Heart left ventricle (tissue), 16 donors: ENCODE results near the gene ZNF521. TPM values are rescaled to one million over a fixed set of nuclear protein-coding genes. Genes with fewer than 3 reads are reported as not detected.

Experiments used
- ATAC-seq, 4 donors: fragments of 200-7000 bp; cut with Tn5 transposase; one replicate each; pipeline ENCODE4 v1.9.1; 2020 to 2022; ENCODE audit warnings: moderate library complexity in 4 of 4, mild to moderate bottlenecking in 3 of 4, moderate number of reproducible peaks in 1 of 4
- DNase-seq, 5 donors: peaks; one replicate each; pipeline ENCODE4 v3.0.0-alpha.2; 2020
- H3K27ac ChIP-seq, 12 donors: fragments of 200-600 bp; sonication (generic) in 4 of 12; one replicate each; pipeline versions ENCODE4 v1.5.0 to v1.8.0; 2016 to 2022; ENCODE audit warnings: mild to moderate bottlenecking in 2 of 12
- H3K27me3 ChIP-seq, 9 donors: fragments of 200-600 bp; sonication (generic) in 2 of 9; one replicate each; pipeline versions ENCODE4 v1.5.1 to v1.8.0; 2016 to 2022; ENCODE audit warnings: mild to moderate bottlenecking in 3 of 9
- H3K36me3 ChIP-seq, 9 donors: fragments of 200-600 bp; sonication (generic) in 2 of 9; one replicate each; pipeline versions ENCODE4 v1.5.0 to v1.8.0; 2018 to 2022; ENCODE audit warnings: mild to moderate bottlenecking in 2 of 9
- H3K4me1 ChIP-seq, 12 donors: fragments of 200-600 bp; sonication (generic) in 4 of 12; one replicate each; pipeline versions ENCODE4 v1.5.0 to v1.8.0; 2016 to 2022; ENCODE audit warnings: mild to moderate bottlenecking in 3 of 12
- H3K4me3 ChIP-seq, 12 donors: fragments of 200-600 bp; sonication (generic) in 4 of 12; one replicate each; pipeline versions ENCODE4 v1.5.0 to v1.8.0; 2017 to 2022; ENCODE audit warnings: mild to moderate bottlenecking in 9 of 12, moderate library complexity in 4 of 12
- H3K9me3 ChIP-seq, 12 donors: fragments of 200-600 bp; sonication (generic) in 4 of 12; one replicate each; pipeline versions ENCODE4 v1.5.0 to v1.8.0; 2016 to 2022; ENCODE audit warnings: mild to moderate bottlenecking in 1 of 12
- CTCF ChIP-seq, 12 donors: fragments of 200-600 bp; sonication (generic) in 4 of 12; IDR thresholded peaks; one replicate each; pipeline versions ENCODE4 v1.5.0 to v1.8.0; 2018 to 2022; ENCODE audit warnings: antibody characterized with exemption in 12 of 12, mild to moderate bottlenecking in 5 of 12
- POLR2A ChIP-seq, 2 donors: fragments of 450-650 bp; IDR thresholded peaks; one replicate each; pipeline ENCODE4 v1.6.1; 2017; ENCODE audit warnings: antibody characterized with exemption in 2 of 2, mild to moderate bottlenecking in 2 of 2, moderate library complexity in 2 of 2
- WGBS, 4 donors: extraction: QIAGEN DNeasy Blood & Tissue Kit in 2 of 4; methylation state at CpG; one replicate each; pipeline versions ENCODE4 v1.1.5 to v1.1.7; 2013 to 2018; 5-methylcytosine and 5-hydroxymethylcytosine counted together
- intact Hi-C, 10 donors: fragments of 100-400 bp; cut with DNase I; formaldehyde crosslinking; loops; one replicate each; pipeline versions ENCODE4 v1.11.1 to v1.14.2; 2022
- polyA plus RNA-seq, 2 donors: library from polyadenylated mRNA; stranded (reverse); fragments of 200-250 nt; gene quantifications; one replicate each; pipeline ENCODE4 v1.2.3, GENCODE V29; 2013
- total RNA-seq, 9 donors: library from RNA; depleted of rRNA in 2 of 9; stranded (reverse); fragments of >200 nt in 2 of 9; fragmentation: NEBNext Ultra II Directional in 3 of 9; extraction: Animal tissue kit (Norgen Biotek cat#: 25700) in 3 of 9; gene quantifications; one replicate each; pipeline versions ENCODE4 v1.1.0 to v1.2.4, GENCODE V29; 2016 to 2023
- donor health status: ischemic (EF 13 %, LVEDD 7.1; RV severe dilation, severe dysfunction).
- donor health status: healthy with polysubstance abuse.
- donor health status: DM: no; HTN: yes; CAD: no.
- donor health status: DM: no; HTN: no; CAD: no.
- donor health status: ischemic (EF 25% LVEDD 6.9; RV normal size, moderate dysfunction).
- donor health status: ischemic (EF 25% LVEDD 5.7; RV mildly dilated, moderate dysfunction).
- donor health status: healthy.
- donor health status: DM: yes; HTN: yes; CAD: no.
- donor health status: ischemic (EF 35%, LVEDD 5.7; RV mildly dilated, moderate dysfunction).
- donor health status: nonischemic (EF 11% LVEDD 7.7; RV severe dilation, severe dysfunction).
- donor health status: DM: yes; HTN: yes; CAD: no.
- donor health status: PGD.
- donor health status: ischemic (EF 29% LVEDD 5.4; RV normal size, mild dysfunction).
- donor health status: nonischemic (EF 23%, LVEDD 6.1; RV moderate dilation, normal function).

Gene ZNF521
- total and polyA plus RNA-seq, 11 donors: 1.5 to 24.4 (median 14.9) TPM

- H3K4me3 ChIP-seq: no peak overlapping the region
- no peaks in the 10 kb centered on the region for H3K27me3 ChIP-seq
- intact Hi-C loops: no loop called here
- no peak for DNase-seq
- no peaks in the 10 kb centered on the region for H3K9me3 ChIP-seq
- no peaks in the 10 kb centered on the region for H3K36me3 ChIP-seq
- H3K4me1 ChIP-seq: peaks cover 4 to 70% (median 30%) of the 10 kb centered on the region in 12 donors
- 47 to 58% (median 52%) methylated on average over 8 of the region's 8 CpGs for WGBS, 4 donors
- TF ChIP-seq CTCF (IDR thresholded peaks at IDR 0.05) (no peak), POLR2A (IDR thresholded peaks at IDR 0.05) (no peak)
- H3K27ac ChIP-seq: peak overlapping the region in 2 of 12 donors; percentile 2 to 7
- ATAC-seq: no peak
These were observed 211.6 kb downstream of the ZNF521 start for GRCh38 chr18:25140124-25140961.

GRCh38 chr18:25137197-25137472 is 214.8 kb downstream of the ZNF521 start:
- TF ChIP-seq CTCF (IDR thresholded peaks at IDR 0.05): no peak
- no peak for TF ChIP-seq POLR2A (IDR thresholded peaks at IDR 0.05)
- Histone ChIP-seq H3K27ac (peak overlapping the region; percentile 47 to 84 (median 67)), H3K4me1 (peaks cover 5 to 68% (median 45%) of the 10 kb centered on the region in 12 donors), H3K36me3 (no peaks in the 10 kb centered on the region), H3K27me3 (no peaks in the 10 kb centered on the region), H3K9me3 (no peaks in the 10 kb centered on the region), H3K4me3 (no peak overlapping the region)
- intact Hi-C loops: loop anchor here in 4 of 10 donors (5.0 to 10.0 kb wide), 5 partner anchors 90 to 218 kb away; partner anchors contain the start of gene ZNF521 (in 2 of the 4)
- WGBS, 4 donors: 35 to 44% (median 41%) methylated on average over 4 of the region's 4 CpGs
- DNase-seq: no peak
- ATAC-seq: peak; percentile 55 to 86 (median 68)

GRCh38 chr18:25136416-25137196 is 215.4 kb downstream of the ZNF521 start:
- Histone ChIP-seq H3K36me3 (no peaks in the 10 kb centered on the region), H3K4me1 (peaks cover 5 to 63% (median 44%) of the 10 kb centered on the region in 12 donors), H3K9me3 (no peaks in the 10 kb centered on the region), H3K27me3 (no peaks in the 10 kb centered on the region), H3K27ac (peak overlapping the region; percentile 47 to 84 (median 67)), H3K4me3 (no peak overlapping the region)
- intact Hi-C loops: loop anchor here in 4 of 10 donors (5.0 to 10.0 kb wide), 5 partner anchors 91 to 218 kb away; partner anchors contain the start of gene ZNF521 (in 2 of the 4)
- TF ChIP-seq CTCF (IDR thresholded peaks at IDR 0.05) (peak in 1 of 12 donors; percentile 8), POLR2A (IDR thresholded peaks at IDR 0.05) (no peak)
- DNase-seq (peak in 3 of 5 donors; percentile 21 to 48 (median 23)), ATAC-seq (peak; percentile 84 to 90 (median 88))
- 28 to 41% (median 36%) methylated on average over 9 of the region's 9 CpGs for WGBS, 4 donors

GRCh38 chr18:25134861-25135260 is 217.1 kb downstream of the ZNF521 start:
- DNase-seq (no peak), ATAC-seq (peak in 2 of 4 donors; percentile 7 to 14)
- Histone ChIP-seq H3K27ac (peak overlapping the region in 7 of 12 donors; percentile 10 to 82 (median 33)), H3K4me3 (no peak overlapping the region), H3K4me1 (peaks cover 5 to 50% (median 43%) of the 10 kb centered on the region in 12 donors), H3K27me3 (no peaks in the 10 kb centered on the region), H3K9me3 (no peaks in the 10 kb centered on the region), H3K36me3 (no peaks in the 10 kb centered on the region)
- 25 to 48% (median 33%) methylated on average over 2 of the region's 2 CpGs for WGBS, 4 donors
- intact Hi-C loops: loop anchor here in 4 of 10 donors (5.0 to 10.0 kb wide), 5 partner anchors 92 to 220 kb away; partner anchors contain the start of gene ZNF521 (in 2 of the 4)
- no peak for TF ChIP-seq POLR2A (IDR thresholded peaks at IDR 0.05)
- TF ChIP-seq CTCF (IDR thresholded peaks at IDR 0.05): no peak
